HG02885 (cell line): ENCODE data around the gene LLCFC1.

Experiments
- ATAC-seq: cut with Tn5 transposase; IDR thresholded peaks from one replicate; pipeline ENCODE4 v1.9.1; 2021; ENCODE audit warnings: mild to moderate bottlenecking; ENCODE audit not compliant: unreplicated experiment, poor library complexity

Gene LLCFC1

GRCh38 chr7:142908921-142909890 is 30.1 kb upstream of the LLCFC1 start:
- ATAC-seq: no peak

GRCh38 chr7:142910031-142910433 is 29.3 kb upstream of the LLCFC1 start:
- no peak for ATAC-seq

- ATAC-seq: no peak
These were observed 28.8 kb upstream of the LLCFC1 start for GRCh38 chr7:142910481-142910880.

GRCh38 chr7:142913051-142913450 is 26.2 kb upstream of the LLCFC1 start:
- ATAC-seq: no peak

GRCh38 chr7:142913566-142913965 is 25.7 kb upstream of the LLCFC1 start:
- ATAC-seq: no peak

- ATAC-seq: no peak
These were observed 25.2 kb upstream of the LLCFC1 start for GRCh38 chr7:142914121-142914520.

GRCh38 chr7:142915315-142915714 is 24.0 kb upstream of the LLCFC1 start:
- ATAC-seq: no peak

GRCh38 chr7:142916508-142916907 is 22.8 kb upstream of the LLCFC1 start:
- ATAC-seq: no peak

- ATAC-seq: no peak
These were observed 21.8 kb upstream of the LLCFC1 start for GRCh38 chr7:142917447-142917846.

- no peak for ATAC-seq
These were observed 20.4 kb upstream of the LLCFC1 start for GRCh38 chr7:142918901-142919300.

- ATAC-seq: no peak
These were observed 19.6 kb upstream of the LLCFC1 start for GRCh38 chr7:142919656-142920055.

GRCh38 chr7:142923391-142923790 is 15.9 kb upstream of the LLCFC1 start:
- ATAC-seq: no peak

- ATAC-seq: no peak
These were observed 13.9 kb upstream of the LLCFC1 start for GRCh38 chr7:142925413-142925812.

GRCh38 chr7:142927085-142927745 is 12.1 kb upstream of the LLCFC1 start:
- no peak for ATAC-seq

GRCh38 chr7:142927949-142928348 is 11.3 kb upstream of the LLCFC1 start:
- ATAC-seq: no peak

- ATAC-seq: no peak
These were observed 9.1 kb upstream of the LLCFC1 start for GRCh38 chr7:142930126-142930730.

- ATAC-seq: no peak
These were observed 6.7 kb upstream of the LLCFC1 start for GRCh38 chr7:142932386-142933091.

- ATAC-seq: no peak
These were observed 6.2 kb upstream of the LLCFC1 start for GRCh38 chr7:142933092-142933475.

- no peak for ATAC-seq
These were observed 5.7 kb upstream of the LLCFC1 start, which contains the start of gene TRPV5 for GRCh38 chr7:142933624-142934023. TRPV5 (minus strand) TSS chr7:142933746; CDS start chr7:142933459, 287 bp downstream.

GRCh38 chr7:142934056-142934455 is 5.2 kb upstream of the LLCFC1 start:
- no peak for ATAC-seq
